SU-DHL-6 (cell line): ENCODE data around the gene TMEM208.

Experiments used
- CTCF ChIP-seq: fragments of 200-600 bp; sonication (generic); IDR thresholded peaks from one replicate; pipeline ENCODE4 v1.5.1; 2017; ENCODE audit warnings: antibody characterized with exemption, mild to moderate bottlenecking, low read length, moderate library complexity; ENCODE audit not compliant: insufficient read depth, poor library complexity, severe bottlenecking
- EZH2phosphoT487 ChIP-seq: fragments of 200-600 bp; sonication (generic), shearing (Covaris generic); conservative IDR thresholded peaks from 2 replicates; pipeline ENCODE4 v1.6.1; 2018; ENCODE audit warnings: mild to moderate bottlenecking, antibody characterized with exemption, low read length, moderate library complexity, mixed read lengths

DNA sequence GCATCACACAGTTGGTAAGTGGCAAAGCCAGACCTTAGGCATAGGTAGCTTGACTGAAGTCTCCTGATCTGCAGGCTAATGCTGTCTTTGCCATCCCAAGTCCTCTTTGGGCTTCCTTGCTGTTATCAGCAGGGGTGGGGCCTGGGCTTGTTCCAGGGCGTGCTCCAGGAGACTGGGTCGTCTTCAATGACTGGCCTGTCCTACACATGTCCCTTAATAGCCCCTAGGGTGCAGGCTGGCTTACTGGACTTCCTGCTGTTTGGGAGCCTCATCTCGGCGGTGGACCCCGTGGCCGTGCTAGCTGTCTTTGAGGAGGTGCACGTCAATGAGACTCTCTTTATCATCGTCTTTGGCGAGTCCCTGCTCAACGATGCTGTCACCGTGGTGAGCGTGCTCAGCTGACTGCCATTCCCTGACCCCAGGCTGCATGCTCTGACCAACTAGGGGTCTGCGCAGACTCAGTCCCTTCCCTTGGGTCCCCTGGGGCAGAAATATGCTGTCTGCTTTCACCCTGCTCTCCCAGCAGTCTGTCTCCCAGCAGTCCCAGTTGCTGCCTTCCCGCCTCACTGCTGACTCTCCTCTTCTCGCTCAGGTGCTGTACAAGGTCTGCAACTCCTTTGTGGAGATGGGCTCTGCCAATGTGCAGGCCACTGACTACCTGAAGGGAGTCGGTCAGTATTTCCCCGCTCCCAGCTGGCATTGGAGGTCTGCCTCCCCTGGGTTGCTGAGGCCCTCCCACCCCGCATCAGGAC is 28.0 kb downstream of the TMEM208 start:
- TF ChIP-seq CTCF: no peak
- no peak for TF ChIP-seq EZH2phosphoT487
